HepG2 (cell line): ENCODE measurements around the gene YTHDF1. TPM values are rescaled to one million over a fixed set of nuclear protein-coding genes. Genes with fewer than 3 reads are reported as not detected.

Experiments used
- ATAC-seq: fragments of 200-7000 bp; cut with Tn5 transposase; 3 replicates; pipeline ENCODE4 v1.9.1; 2020; ENCODE audit warnings: mild to moderate bottlenecking, moderate library complexity
- BruUV-seq: library from RNA; stranded (reverse); fragments of 400-500 nt; replicated peaks from 2 replicates; lab custom pipeline; 2021; lab: Mats Ljungman, UMichigan
- CTCF ChIA-PET: fragments of 300-600 bp; formaldehyde crosslinking; extraction: SDS; loops from one replicate; lab custom pipeline; 2021; ENCODE audit warnings: low total read pairs, inconsistent platforms, low intra/inter-chr PET ratio; lab: Yijun Ruan, JAX
- POLR2A ChIA-PET: fragments of 350-600 bp; sonication (Branson Sonifier 250); formaldehyde crosslinking; loops from one replicate; lab custom pipeline; 2020; ENCODE audit warnings: antibody characterized with exemption, inconsistent platforms; lab: Yijun Ruan, JAX
- DNase-seq: peaks from one replicate; pipeline ENCODE4 v3.0.0-alpha.2; 2015; ENCODE audit warnings: low spot score
- FAIRE-seq: peaks from 3 replicates; lab custom pipeline; 2011; peaks lifted over from hg19 to GRCh38; lab: Jason Lieb, UNC
- H2AFZ ChIP-seq: one replicate; pipeline ENCODE4 v1.6.1; 2011; ENCODE audit warnings: low read length, inconsistent platforms
- H3K27ac ChIP-seq: fragments of 300-600 bp; 3 replicates; pipeline ENCODE4 v1.8.0; 2011; ENCODE audit warnings: mixed run types, mild to moderate bottlenecking, mixed read lengths, low read length, inconsistent platforms; ENCODE audit not compliant: insufficient read depth; ENCODE audit errors: extremely low read length
- H3K27me3 ChIP-seq, 2 experiments: fragments of 200-600 bp in 1 of 2; 2 replicates in 1 of 2; 3 replicates in 1 of 2; pipeline versions ENCODE4 v1.6.0 to v1.8.0; 2011; ENCODE audit warnings: low read length in 2 of 2, mild to moderate bottlenecking in 2 of 2, moderate library complexity in 2 of 2, inconsistent platforms in 1 of 2; ENCODE audit not compliant: insufficient read depth in 2 of 2, control insufficient read depth in 1 of 2
- H3K36me3 ChIP-seq, 2 experiments: fragments of 200-600 bp in 1 of 2; replicated peaks in 1 of 2; 2 replicates in 1 of 2; 3 replicates in 1 of 2; pipeline versions ENCODE4 v1.5.1 to v1.8.0; 2011; ENCODE audit warnings: low read length in 2 of 2, inconsistent platforms in 1 of 2; ENCODE audit not compliant: insufficient read depth in 2 of 2, control insufficient read depth in 1 of 2
- H3K4me1 ChIP-seq: 2 replicates; pipeline ENCODE4 v1.5.1; 2012; ENCODE audit warnings: low read length, inconsistent platforms; ENCODE audit not compliant: insufficient read depth
- H3K4me2 ChIP-seq: 2 replicates; pipeline ENCODE4 v1.6.0; 2011; ENCODE audit warnings: low read depth, low read length, inconsistent platforms
- H3K4me3 ChIP-seq, 3 experiments: fragments of 200-600 bp in 1 of 3; sonication (generic), shearing (Covaris generic) in 1 of 3; replicated peaks in 1 of 3; 2 replicates each; pipeline ENCODE4 v1.5.1; 2011 to 2016; ENCODE audit warnings: low read length in 3 of 3, inconsistent platforms in 2 of 3, low read depth in 2 of 3, mild to moderate bottlenecking in 2 of 3, control low read depth in 1 of 3, mixed read lengths in 1 of 3; ENCODE audit not compliant: insufficient read depth in 1 of 3
- H3K79me2 ChIP-seq: one replicate; pipeline ENCODE4 v1.6.1; 2011; ENCODE audit warnings: low read length, inconsistent platforms; ENCODE audit not compliant: insufficient read depth
- H3K9ac ChIP-seq: 2 replicates; pipeline ENCODE4 v1.6.0; 2011; ENCODE audit warnings: mild to moderate bottlenecking, low read depth, low read length, inconsistent platforms; ENCODE audit not compliant: insufficient read depth
- H3K9me3 ChIP-seq: 2 replicates; pipeline ENCODE4 v1.5.1; 2012; ENCODE audit warnings: mild to moderate bottlenecking, low read length
- H4K20me1 ChIP-seq: 2 replicates; pipeline ENCODE4 v1.6.0; 2011; ENCODE audit warnings: inconsistent platforms, mild to moderate bottlenecking, low read length, moderate library complexity; ENCODE audit not compliant: insufficient read depth
- EZH2 ChIP-seq: conservative IDR thresholded peaks from 2 replicates; pipeline ENCODE4 v1.6.1; 2012; ENCODE audit warnings: mild to moderate bottlenecking, low read depth, low read length, moderate library complexity
- HNRNPL ChIP-seq: fragments of 200-400 bp; formaldehyde crosslinking; IDR thresholded peaks from 2 replicates; pipeline ENCODE4 v1.6.1; 2017; ENCODE audit warnings: mild to moderate bottlenecking, low read depth, low read length
- KDM5A ChIP-seq: fragments of 200-600 bp; sonication (generic); IDR thresholded peaks from 2 replicates; pipeline ENCODE4 v1.7.0; 2018; ENCODE audit warnings: antibody characterized with exemption, mild to moderate bottlenecking, low read length, borderline replicate concordance
- LBX2 ChIP-seq: sonication (generic); formaldehyde crosslinking; IDR thresholded peaks from 2 replicates; pipeline ENCODE4 v1.5.0; 2020; ENCODE audit warnings: missing genetic modification reagents, mild to moderate bottlenecking, borderline replicate concordance
- MAFG ChIP-seq: sonication (generic); formaldehyde crosslinking; IDR thresholded peaks from 2 replicates; pipeline ENCODE4 v1.5.1; 2020; ENCODE audit warnings: mild to moderate bottlenecking, missing genetic modification reagents
- SP4 ChIP-seq: sonication (generic); formaldehyde crosslinking; IDR thresholded peaks from 2 replicates; pipeline ENCODE4 v1.8.1; 2023; ENCODE audit warnings: mild to moderate bottlenecking, missing genetic modification reagents
- TOPORS ChIP-seq: sonication (generic); formaldehyde crosslinking; IDR thresholded peaks from 2 replicates; pipeline ENCODE4 v1.8.0; 2023; ENCODE audit warnings: mild to moderate bottlenecking, missing genetic modification reagents
- ZNF121 ChIP-seq: sonication (generic); formaldehyde crosslinking; IDR thresholded peaks from 2 replicates; pipeline ENCODE4 v1.5.0; 2020; ENCODE audit warnings: mild to moderate bottlenecking, missing genetic modification reagents
- ZNF263 ChIP-seq: sonication (generic); formaldehyde crosslinking; IDR thresholded peaks from 2 replicates; pipeline ENCODE4 v1.4.0; 2020; ENCODE audit warnings: missing genetic modification reagents
- ZNF343 ChIP-seq: sonication (generic); formaldehyde crosslinking; IDR thresholded peaks from 2 replicates; pipeline ENCODE4 v1.4.0; 2020; ENCODE audit warnings: mild to moderate bottlenecking, missing genetic modification reagents
- ZNF563 ChIP-seq: sonication (generic); formaldehyde crosslinking; IDR thresholded peaks from 2 replicates; pipeline ENCODE4 v1.8.0; 2022; ENCODE audit warnings: mild to moderate bottlenecking, moderate library complexity, missing genetic modification reagents
- ZNF652 ChIP-seq: IDR thresholded peaks from 2 replicates; pipeline ENCODE4 v1.6.1; 2016; ENCODE audit warnings: low read depth, borderline replicate concordance
- WGBS: methylation state at CpG from one replicate; pipeline ENCODE4 v1.1.6; 2017; ENCODE audit warnings: low lambda C conversion rate; 5-methylcytosine and 5-hydroxymethylcytosine counted together
- in situ Hi-C: cut with HindIII; loops from 2 replicates; pipeline ENCODE4 v1.10.0; 2017; ENCODE audit warnings: low pct_unique_long_range_greater_than_20kb; ENCODE audit not compliant: extremely low pct_ligation_motif_present
- intact Hi-C: fragments of 100-400 bp; cut with micrococcal nuclease; formaldehyde crosslinking; loops from one replicate; pipeline ENCODE4 v1.10.0; 2022; ENCODE audit not compliant: unreplicated experiment
- polyA plus RNA-seq, 8 experiments: library from polyadenylated mRNA; depleted of rRNA in 3 of 8; stranded (reverse) in 7 of 8; unstranded in 1 of 8; fragments of >200 nt; fragmentation: Illumina TruSeq in 4 of 8; extraction: Trizol in 4 of 8; gene quantifications; 2 replicates each; pipeline versions ENCODE4 v1.2.1 to v1.2.3, GENCODE V29; 2011 to 2016; ENCODE audit warnings: low read depth in 4 of 8, missing spikeins in 1 of 8, mixed read lengths in 1 of 8; ENCODE audit not compliant: insufficient read depth in 1 of 8
- total RNA-seq, 5 experiments: library from RNA; depleted of rRNA; stranded (reverse); fragments of >200 nt; fragmentation: Illumina TruSeq; extraction: Trizol; gene quantifications; 2 replicates each; pipeline ENCODE4 v1.2.3, GENCODE V29; 2016; ENCODE audit warnings: low read depth in 1 of 5
- TF ChIP-seq, protein P1 (sequence below): sonication (generic); formaldehyde crosslinking; IDR thresholded peaks from 2 replicates; pipeline ENCODE4 v1.4.0; 2020; ENCODE audit warnings: mild to moderate bottlenecking, missing genetic modification reagents
- TF ChIP-seq, protein P2 (sequence below): sonication (generic); formaldehyde crosslinking; IDR thresholded peaks from 2 replicates; pipeline ENCODE4 v1.5.0; 2020; ENCODE audit warnings: mild to moderate bottlenecking, missing genetic modification reagents, moderate library complexity
- TF ChIP-seq, protein P3 (sequence below), 2 experiments: sonication (generic) in 1 of 2; formaldehyde crosslinking in 1 of 2; IDR thresholded peaks; 2 replicates each; pipeline versions ENCODE4 v1.4.0 to v1.6.1; 2018 to 2020; ENCODE audit warnings: missing genetic modification reagents in 2 of 2, borderline replicate concordance in 1 of 2, low read depth in 1 of 2, mild to moderate bottlenecking in 1 of 2, missing biosample characterization in 1 of 2
- TF ChIP-seq, protein P4 (sequence below): sonication (generic); formaldehyde crosslinking; IDR thresholded peaks from 2 replicates; pipeline ENCODE4 v1.5.0; 2020; ENCODE audit warnings: missing genetic modification reagents

YTHDF1 gene
- total and polyA plus RNA-seq, 2 of the 13 experiments (the other 11 are each of a cell fraction or from before 2014, with no cell fraction given) = 34.5 to 37.7 TPM

- no TSS peak for BruUV-seq
- Histone ChIP-seq H3K9ac (no peak overlapping the region), H2AFZ (no peak overlapping the region), H3K9me3 (no peaks in the 10 kb centered on the region), H3K36me3 (no peaks in the 10 kb centered on the region), H3K4me3 (no peak overlapping the region; a peak in 1 of 6 replicates), H3K79me2 (no peaks in the 10 kb centered on the region), H3K4me1 (peaks cover 56% of the 10 kb centered on the region), H3K27ac (no peak overlapping the region), H3K4me2 (no peak overlapping the region), H3K27me3 (peaks cover 13 to 73% of the 10 kb centered on the region in 2 experiments), H4K20me1 (no peaks in the 10 kb centered on the region)
- POLR2A ChIA-PET = interaction anchor here (1.2 to 2.0 kb wide), 2 partner anchors 12 to 18 kb away, joined by 4 to 6 read pairs; no protein-coding TSS in a partner anchor
- peak; percentile 76 for ATAC-seq
- in situ Hi-C loops = no loop called here
- DNase-seq = peak; percentile 60
- peak; percentile 92 for FAIRE-seq
- CTCF ChIA-PET = interaction anchor here (1.1 kb wide), 1 partner anchor 12 kb away, joined by 4 read pairs; no protein-coding TSS in a partner anchor
- 2% methylated on average over 18 of the region's 20 CpGs for WGBS
- intact Hi-C loops = loop anchor here (5.0 kb wide), 1 partner anchor 53 kb away; no protein-coding TSS in a partner anchor
- TF ChIP-seq ZNF563 (no peak), ZNF121 (CRISPR knock-in tag) (peak; percentile 84), TOPORS (no peak), EZH2 (peak; percentile 69; the same call in 1 of the 2 replicates), ZNF343 (CRISPR knock-in tag) (no peak), MAFG (0 out of 2 replicates have a peak, but pooled peaks have one; percentile 39), LBX2 (0 out of 2 replicates have a peak, but pooled peaks have one; percentile 9), SP4 (CRISPR knock-in tag) (0 out of 2 replicates have a peak, but pooled peaks have one; percentile 42), ZNF263 (CRISPR knock-in tag) (peak; percentile 78), ZNF652 (peak; percentile 48; the same call in 1 of the 2 replicates), HNRNPL (0 out of 2 replicates have a peak, but pooled peaks have one; percentile 33), KDM5A (no peak)
- TF ChIP-seq, protein P1, sequence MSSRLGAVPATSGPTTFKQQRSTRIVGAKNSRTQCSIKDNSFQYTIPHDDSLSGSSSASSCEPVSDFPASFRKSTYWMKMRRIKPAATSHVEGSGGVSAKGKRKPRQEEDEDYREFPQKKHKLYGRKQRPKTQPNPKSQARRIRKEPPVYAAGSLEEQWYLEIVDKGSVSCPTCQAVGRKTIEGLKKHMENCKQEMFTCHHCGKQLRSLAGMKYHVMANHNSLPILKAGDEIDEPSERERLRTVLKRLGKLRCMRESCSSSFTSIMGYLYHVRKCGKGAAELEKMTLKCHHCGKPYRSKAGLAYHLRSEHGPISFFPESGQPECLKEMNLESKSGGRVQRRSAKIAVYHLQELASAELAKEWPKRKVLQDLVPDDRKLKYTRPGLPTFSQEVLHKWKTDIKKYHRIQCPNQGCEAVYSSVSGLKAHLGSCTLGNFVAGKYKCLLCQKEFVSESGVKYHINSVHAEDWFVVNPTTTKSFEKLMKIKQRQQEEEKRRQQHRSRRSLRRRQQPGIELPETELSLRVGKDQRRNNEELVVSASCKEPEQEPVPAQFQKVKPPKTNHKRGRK (CRISPR knock-in tag) = peak; percentile 22; the same call in 1 of the 2 replicates
- TF ChIP-seq, protein P2, sequence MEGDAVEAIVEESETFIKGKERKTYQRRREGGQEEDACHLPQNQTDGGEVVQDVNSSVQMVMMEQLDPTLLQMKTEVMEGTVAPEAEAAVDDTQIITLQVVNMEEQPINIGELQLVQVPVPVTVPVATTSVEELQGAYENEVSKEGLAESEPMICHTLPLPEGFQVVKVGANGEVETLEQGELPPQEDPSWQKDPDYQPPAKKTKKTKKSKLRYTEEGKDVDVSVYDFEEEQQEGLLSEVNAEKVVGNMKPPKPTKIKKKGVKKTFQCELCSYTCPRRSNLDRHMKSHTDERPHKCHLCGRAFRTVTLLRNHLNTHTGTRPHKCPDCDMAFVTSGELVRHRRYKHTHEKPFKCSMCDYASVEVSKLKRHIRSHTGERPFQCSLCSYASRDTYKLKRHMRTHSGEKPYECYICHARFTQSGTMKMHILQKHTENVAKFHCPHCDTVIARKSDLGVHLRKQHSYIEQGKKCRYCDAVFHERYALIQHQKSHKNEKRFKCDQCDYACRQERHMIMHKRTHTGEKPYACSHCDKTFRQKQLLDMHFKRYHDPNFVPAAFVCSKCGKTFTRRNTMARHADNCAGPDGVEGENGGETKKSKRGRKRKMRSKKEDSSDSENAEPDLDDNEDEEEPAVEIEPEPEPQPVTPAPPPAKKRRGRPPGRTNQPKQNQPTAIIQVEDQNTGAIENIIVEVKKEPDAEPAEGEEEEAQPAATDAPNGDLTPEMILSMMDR (CRISPR knock-in tag) = peak; percentile 72
- TF ChIP-seq, protein P3, sequence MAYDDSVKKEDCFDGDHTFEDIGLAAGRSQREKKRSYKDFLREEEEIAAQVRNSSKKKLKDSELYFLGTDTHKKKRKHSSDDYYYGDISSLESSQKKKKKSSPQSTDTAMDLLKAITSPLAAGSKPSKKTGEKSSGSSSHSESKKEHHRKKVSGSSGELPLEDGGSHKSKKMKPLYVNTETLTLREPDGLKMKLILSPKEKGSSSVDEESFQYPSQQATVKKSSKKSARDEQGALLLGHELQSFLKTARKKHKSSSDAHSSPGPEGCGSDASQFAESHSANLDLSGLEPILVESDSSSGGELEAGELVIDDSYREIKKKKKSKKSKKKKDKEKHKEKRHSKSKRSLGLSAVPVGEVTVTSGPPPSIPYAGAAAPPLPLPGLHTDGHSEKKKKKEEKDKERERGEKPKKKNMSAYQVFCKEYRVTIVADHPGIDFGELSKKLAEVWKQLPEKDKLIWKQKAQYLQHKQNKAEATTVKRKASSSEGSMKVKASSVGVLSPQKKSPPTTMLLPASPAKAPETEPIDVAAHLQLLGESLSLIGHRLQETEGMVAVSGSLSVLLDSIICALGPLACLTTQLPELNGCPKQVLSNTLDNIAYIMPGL (CRISPR knock-in tag; IDR thresholded peaks at IDR 0.05; ENCODE audit: borderline replicate concordance in 1 of 2, low read depth in 1 of 2) = peak in 1 of 2 experiments; percentile 57; a peak in 1 of 4 replicates
- TF ChIP-seq, protein P4, sequence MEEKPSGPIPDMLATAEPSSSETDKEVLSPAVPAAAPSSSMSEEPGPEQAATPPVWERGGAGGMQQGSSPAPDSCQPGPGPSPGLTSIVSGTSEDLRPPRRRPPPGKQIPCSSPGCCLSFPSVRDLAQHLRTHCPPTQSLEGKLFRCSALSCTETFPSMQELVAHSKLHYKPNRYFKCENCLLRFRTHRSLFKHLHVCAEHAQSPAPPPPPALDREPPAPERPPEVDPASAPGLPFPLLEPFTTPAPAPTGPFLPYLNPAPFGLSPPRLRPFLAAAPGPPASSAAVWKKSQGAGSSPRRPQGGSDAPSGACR = 0 out of 2 replicates have a peak, but pooled peaks have one; percentile 2
Observed at GRCh38 chr20:63234693-63235398, 18.9 kb upstream of the YTHDF1 start.
